Liver (tissue), 9 donors: ENCODE measurements around the gene SCRN1. TPM values are rescaled to one million over a fixed set of nuclear protein-coding genes. Genes with fewer than 3 reads are reported as not detected.

Experiments used
- DNase-seq: peaks from one replicate; pipeline ENCODE4 v3.0.0-alpha.2; 2017; ENCODE audit warnings: low spot score
- H3K27ac ChIP-seq, 2 donors: one replicate each; pipeline ENCODE4 v1.7.0; 2013; ENCODE audit warnings: inconsistent platforms in 2 of 2, low read length in 2 of 2, control low read depth in 1 of 2, low read depth in 1 of 2, mild to moderate bottlenecking in 1 of 2
- H3K27me3 ChIP-seq, 4 donors: one replicate each; pipeline versions ENCODE4 v1.6.1 to v1.7.0; 2013; ENCODE audit warnings: low read length in 3 of 4, inconsistent platforms in 1 of 4, mild to moderate bottlenecking in 1 of 4, moderate library complexity in 1 of 4; ENCODE audit not compliant: control insufficient read depth in 4 of 4, insufficient read depth in 4 of 4
- H3K36me3 ChIP-seq, 4 donors: one replicate each; pipeline versions ENCODE4 v1.6.1 to v1.7.0; 2013; ENCODE audit warnings: low read length in 3 of 4, mild to moderate bottlenecking in 3 of 4, low read depth in 1 of 4, moderate library complexity in 1 of 4; ENCODE audit not compliant: control insufficient read depth in 4 of 4, insufficient read depth in 3 of 4
- H3K4me1 ChIP-seq, 4 donors: one replicate each; pipeline versions ENCODE4 v1.6.1 to v1.7.0; 2013; ENCODE audit warnings: low read length in 3 of 4, mild to moderate bottlenecking in 3 of 4, moderate library complexity in 1 of 4; ENCODE audit not compliant: control insufficient read depth in 4 of 4, insufficient read depth in 4 of 4
- H3K4me3 ChIP-seq, 3 donors: one replicate each; pipeline versions ENCODE4 v1.6.1 to v1.7.0; 2013; ENCODE audit warnings: low read length in 3 of 3, control low read depth in 1 of 3, low read depth in 1 of 3, mild to moderate bottlenecking in 1 of 3
- H3K9ac ChIP-seq, 2 donors: one replicate each; pipeline ENCODE4 v1.7.0; 2013; ENCODE audit warnings: low read length in 2 of 2, mild to moderate bottlenecking in 2 of 2, moderate library complexity in 2 of 2, control low read depth in 1 of 2, low read depth in 1 of 2
- H3K9me3 ChIP-seq, 4 donors: one replicate each; pipeline versions ENCODE4 v1.6.1 to v1.7.0; 2013; ENCODE audit warnings: low read length in 3 of 4; ENCODE audit not compliant: control insufficient read depth in 4 of 4
- ATF3 ChIP-seq: IDR thresholded peaks from 2 replicates; pipeline ENCODE4 v1.6.1; 2016; ENCODE audit warnings: antibody characterized with exemption
- CTCF ChIP-seq: fragments of 150-350 bp; IDR thresholded peaks from 2 replicates; pipeline ENCODE4 v1.5.1; 2017; ENCODE audit warnings: improper control_type of control experiment, low read depth, low read length; ENCODE audit not compliant: missing input control
- EGR1 ChIP-seq, 2 donors: IDR thresholded peaks; 2 replicates each; pipeline ENCODE4 v1.6.1; 2016 to 2018; ENCODE audit warnings: antibody characterized with exemption in 2 of 2, low read depth in 2 of 2
- FOXA1 ChIP-seq: IDR thresholded peaks from 2 replicates; pipeline ENCODE4 v1.6.1; 2016; ENCODE audit warnings: antibody characterized with exemption
- FOXA2 ChIP-seq: IDR thresholded peaks from 2 replicates; pipeline ENCODE4 v1.6.1; 2016; ENCODE audit warnings: antibody characterized with exemption
- GABPA ChIP-seq, 2 donors: IDR thresholded peaks in 1 of 2; conservative IDR thresholded peaks in 1 of 2; 2 replicates each; pipeline ENCODE4 v1.6.1; 2016; ENCODE audit warnings: antibody characterized with exemption in 2 of 2, mild to moderate bottlenecking in 1 of 2, moderate library complexity in 1 of 2
- HNF4A ChIP-seq, 2 donors: conservative IDR thresholded peaks; 2 replicates each; pipeline ENCODE4 v1.6.1; 2016; ENCODE audit warnings: antibody characterized with exemption in 2 of 2, mild to moderate bottlenecking in 2 of 2
- HNF4G ChIP-seq: IDR thresholded peaks from 2 replicates; pipeline ENCODE4 v1.6.1; 2016; ENCODE audit warnings: antibody characterized with exemption
- JUND ChIP-seq, 2 donors: IDR thresholded peaks; 2 replicates each; pipeline ENCODE4 v1.6.1; 2016; ENCODE audit warnings: antibody characterized with exemption in 2 of 2
- MAX ChIP-seq: IDR thresholded peaks from 2 replicates; pipeline ENCODE4 v1.6.1; 2016; ENCODE audit warnings: antibody characterized with exemption
- NR2F2 ChIP-seq: IDR thresholded peaks from 2 replicates; pipeline ENCODE4 v1.6.1; 2016; ENCODE audit warnings: antibody characterized with exemption
- RAD21 ChIP-seq, 2 donors: IDR thresholded peaks; 2 replicates each; pipeline ENCODE4 v1.6.1; 2016; ENCODE audit warnings: antibody characterized with exemption in 2 of 2, mild to moderate bottlenecking in 2 of 2
- REST ChIP-seq: IDR thresholded peaks from 2 replicates; pipeline ENCODE4 v1.6.1; 2016; ENCODE audit warnings: antibody characterized with exemption, mild to moderate bottlenecking
- RXRA ChIP-seq, 2 donors: IDR thresholded peaks; 2 replicates each; pipeline ENCODE4 v1.6.1; 2017 to 2018; ENCODE audit warnings: antibody characterized with exemption in 2 of 2, mild to moderate bottlenecking in 1 of 2
- SP1 ChIP-seq: IDR thresholded peaks from 2 replicates; pipeline ENCODE4 v1.6.1; 2018; ENCODE audit warnings: antibody characterized with exemption, mild to moderate bottlenecking
- TAF1 ChIP-seq: conservative IDR thresholded peaks from 2 replicates; pipeline ENCODE4 v1.6.1; 2016; ENCODE audit warnings: antibody characterized with exemption, mild to moderate bottlenecking
- YY1 ChIP-seq: IDR thresholded peaks from 2 replicates; pipeline ENCODE4 v1.6.1; 2016; ENCODE audit warnings: antibody characterized with exemption, mild to moderate bottlenecking
- ZBTB33 ChIP-seq: IDR thresholded peaks from 2 replicates; pipeline ENCODE4 v1.6.1; 2016; ENCODE audit warnings: antibody characterized with exemption
- WGBS: extraction: QIAGEN DNeasy Blood & Tissue Kit; methylation state at CpG from one replicate; pipeline ENCODE4 v1.1.7; 2013; 5-methylcytosine and 5-hydroxymethylcytosine counted together
- polyA plus RNA-seq, 2 donors: library from polyadenylated mRNA; stranded (reverse) in 1 of 2; unstranded in 1 of 2; fragments of 200-250 nt in 1 of 2; fragments of >200 nt in 1 of 2; fragmentation: Nextera tagmentation in 1 of 2; extraction: Ambion mirVana in 1 of 2; gene quantifications; one replicate each; pipeline versions ENCODE4 v1.2.1 to v1.2.3, GENCODE V29; 2013 to 2015
- total RNA-seq, 2 donors: library from RNA; depleted of rRNA; stranded (reverse); fragments of >200 nt; gene quantifications; one replicate each; pipeline ENCODE4 v1.2.3, GENCODE V29; 2014
- donor health status: healthy.
- donor health status: healthy.
- donor health status: healthy.
- donor health status: healthy.
- donor health status: healthy.

Gene SCRN1
- total and polyA plus RNA-seq, 4 donors, result 1.1 to 4.1 (median 2.0) TPM

GRCh38 chr7:29977886-29978651 lies 11.5 kb downstream of the SCRN1 start:
- no peak for TF ChIP-seq YY1
- DNase-seq, result no peak
- peaks cover 0 to 3% (median 0%) of the 10 kb centered on the region in 4 donors for H3K27me3 ChIP-seq
- no peaks in the 10 kb centered on the region for H3K4me1 ChIP-seq
- no peak overlapping the region for H3K4me3 ChIP-seq
- H3K9ac ChIP-seq, result no peak overlapping the region
- H3K27ac ChIP-seq, result no peak overlapping the region
- H3K36me3 ChIP-seq, result no peaks in the 10 kb centered on the region
- WGBS, result 80% methylated on average over 8 of the region's 8 CpGs
- no peaks in the 10 kb centered on the region for H3K9me3 ChIP-seq

GRCh38 chr7:29976673-29977415 lies 12.8 kb downstream of the SCRN1 start:
- Histone ChIP-seq H3K4me3 (no peak overlapping the region), H3K9ac (no peak overlapping the region), H3K27ac (no peak overlapping the region), H3K36me3 (no peaks in the 10 kb centered on the region), H3K4me1 (no peaks in the 10 kb centered on the region), H3K27me3 (peaks cover 0 to 3% (median 0%) of the 10 kb centered on the region in 4 donors), H3K9me3 (no peaks in the 10 kb centered on the region)
- TF ChIP-seq YY1 (no peak), RXRA (IDR thresholded peaks at IDR 0.05) (peak; percentile 74 to 77), NR2F2 (peak; percentile 42)
- no peak for DNase-seq
- 79% methylated on average over 6 of the region's 6 CpGs for WGBS

GRCh38 chr7:29976266-29976665 lies 13.3 kb downstream of the SCRN1 start:
- Histone ChIP-seq H3K4me1 (no peaks in the 10 kb centered on the region), H3K9ac (no peak overlapping the region), H3K27me3 (peaks cover 0 to 3% (median 0%) of the 10 kb centered on the region in 4 donors), H3K36me3 (no peaks in the 10 kb centered on the region), H3K9me3 (no peaks in the 10 kb centered on the region), H3K4me3 (no peak overlapping the region), H3K27ac (no peak overlapping the region)
- 71% methylated on average over 4 of the region's 4 CpGs for WGBS
- no peak for DNase-seq
- TF ChIP-seq JUND (IDR thresholded peaks at IDR 0.05), result no peak
- TF ChIP-seq YY1, result no peak
- no peak for TF ChIP-seq HNF4A (conservative IDR thresholded peaks at IDR 0.05)
- TF ChIP-seq TAF1, result no peak
- TF ChIP-seq EGR1 (IDR thresholded peaks at IDR 0.05; ENCODE audit: low read depth in 2 of 2), result no peak
- TF ChIP-seq MAX, result no peak
- no peak for TF ChIP-seq REST
- no peak for TF ChIP-seq CTCF
- no peak for TF ChIP-seq FOXA2
- no peak for TF ChIP-seq RAD21 (IDR thresholded peaks at IDR 0.05)
- no peak for TF ChIP-seq SP1
- TF ChIP-seq ATF3, result no peak
- no peak for TF ChIP-seq RXRA (IDR thresholded peaks at IDR 0.05)
- TF ChIP-seq GABPA (IDR thresholded peaks at IDR 0.05 in 1 of 2, conservative IDR thresholded peaks at IDR 0.05 in 1 of 2), result no peak
- TF ChIP-seq FOXA1, result no peak
- no peak for TF ChIP-seq ZBTB33
- TF ChIP-seq NR2F2, result no peak
- TF ChIP-seq HNF4G, result no peak
